Measurements from ENCODE around the gene CDH4. TPM values are rescaled to one million over a fixed set of nuclear protein-coding genes. Genes with fewer than 3 reads are reported as not detected.

Gene CDH4
- total RNA-seq, 1 donor from 2014 or later = 39.7 TPM

- no peaks in the 10 kb centered on the region for H3K36me3 ChIP-seq (ENCODE audit: control insufficient read depth, insufficient read depth, low read length)
- no peak for TF ChIP-seq CTCF (IDR thresholded peaks at IDR 0.05; ENCODE audit: insufficient read depth, low read length, poor library complexity, severe bottlenecking)
- no peak for DNase-seq (ENCODE audit: low read depth)
- no peaks in the 10 kb centered on the region for H3K27me3 ChIP-seq (ENCODE audit: control insufficient read depth, insufficient read depth, low read length)
- H3K4me3 ChIP-seq (ENCODE audit: low read depth, low read length) = no peak overlapping the region
These were observed 568.1 kb downstream of the CDH4 start for GRCh38 chr20:61819921-61820825.

GRCh38 chr20:61821735-61822134 lies 569.7 kb downstream of the CDH4 start:
- Histone ChIP-seq H3K4me3 (ENCODE audit: low read depth, low read length) (no peak overlapping the region), H3K27me3 (ENCODE audit: control insufficient read depth, insufficient read depth, low read length) (no peaks in the 10 kb centered on the region), H3K36me3 (ENCODE audit: control insufficient read depth, insufficient read depth, low read length) (no peaks in the 10 kb centered on the region)
- no peak for DNase-seq (ENCODE audit: low read depth)
- TF ChIP-seq CTCF (IDR thresholded peaks at IDR 0.05; ENCODE audit: insufficient read depth, low read length, poor library complexity, severe bottlenecking) = no peak

- no peak overlapping the region for H3K4me3 ChIP-seq (ENCODE audit: low read depth, low read length)
- no peak for TF ChIP-seq CTCF (IDR thresholded peaks at IDR 0.05; ENCODE audit: insufficient read depth, low read length, poor library complexity, severe bottlenecking)
- H3K36me3 ChIP-seq (ENCODE audit: control insufficient read depth, insufficient read depth, low read length) = no peaks in the 10 kb centered on the region
- no peak for DNase-seq (ENCODE audit: low read depth)
- H3K27me3 ChIP-seq (ENCODE audit: control insufficient read depth, insufficient read depth, low read length) = no peaks in the 10 kb centered on the region
These were observed 570.3 kb downstream of the CDH4 start for GRCh38 chr20:61822396-61822795.

- no peak for TF ChIP-seq CTCF (IDR thresholded peaks at IDR 0.05; ENCODE audit: insufficient read depth, low read length, poor library complexity, severe bottlenecking)
- Histone ChIP-seq H3K4me3 (ENCODE audit: low read depth, low read length) (no peak overlapping the region), H3K36me3 (ENCODE audit: control insufficient read depth, insufficient read depth, low read length) (no peaks in the 10 kb centered on the region), H3K27me3 (ENCODE audit: control insufficient read depth, insufficient read depth, low read length) (no peaks in the 10 kb centered on the region)
- DNase-seq (ENCODE audit: low read depth) = no peak
These were observed 571.2 kb downstream of the CDH4 start for GRCh38 chr20:61823242-61823641.

- Histone ChIP-seq H3K27me3 (ENCODE audit: control insufficient read depth, insufficient read depth, low read length) (no peaks in the 10 kb centered on the region), H3K36me3 (ENCODE audit: control insufficient read depth, insufficient read depth, low read length) (no peaks in the 10 kb centered on the region)
These were observed 576.8 kb downstream of the CDH4 start for GRCh38 chr20:61828891-61829290.

More at GRCh38 chr20:61828891-61829290, 576.8 kb downstream of the CDH4 start:
- no peak overlapping the region for H3K4me3 ChIP-seq (ENCODE audit: low read depth, low read length)
- no peak for TF ChIP-seq CTCF (IDR thresholded peaks at IDR 0.05; ENCODE audit: insufficient read depth, low read length, poor library complexity, severe bottlenecking)
- no peak for DNase-seq (ENCODE audit: low read depth)
